ENCODE measurements around the gene ANKRD55.
"Not testable (repeated sequence)": the region's sequence is repeated elsewhere in the genome, so short reads cannot be mapped to it uniquely, and the experiment has no call there.

The ANKRD55 gene

GRCh38 chr5:56251918-56252553 lies 18.9 kb upstream of the ANKRD55 start:
- DNase-seq, result no peak

- DNase-seq, result no peak
Observed at GRCh38 chr5:56251440-56251839, 18.3 kb upstream of the ANKRD55 start.

GRCh38 chr5:56250011-56250410 lies 16.9 kb upstream of the ANKRD55 start:
- DNase-seq, result no peak

- not testable (repeated sequence) for DNase-seq
Observed at GRCh38 chr5:56249085-56249484, 16.0 kb upstream of the ANKRD55 start.

- no peak for DNase-seq
Observed at GRCh38 chr5:56247592-56247991, 14.5 kb upstream of the ANKRD55 start.

- DNase-seq, result no peak
Observed at GRCh38 chr5:56246769-56247168, 13.6 kb upstream of the ANKRD55 start.

- no peak for DNase-seq
Observed at GRCh38 chr5:56245481-56245880, 12.4 kb upstream of the ANKRD55 start.

GRCh38 chr5:56244627-56245026 lies 11.5 kb upstream of the ANKRD55 start:
- no peak for DNase-seq

- DNase-seq, result not testable (repeated sequence)
Observed at GRCh38 chr5:56242271-56242670, 9.1 kb upstream of the ANKRD55 start.

- no peak for DNase-seq
Observed at GRCh38 chr5:56232538-56232937, 592 bp downstream of the ANKRD55 start.

- no peak for DNase-seq
Observed at GRCh38 chr5:56230576-56230975, 2.6 kb downstream of the ANKRD55 start.

GRCh38 chr5:56229111-56229510 lies 4.0 kb downstream of the ANKRD55 start:
- DNase-seq, result no peak

- no peak for DNase-seq
Observed at GRCh38 chr5:56228631-56229030, 4.5 kb downstream of the ANKRD55 start.

- DNase-seq, result no peak
Observed at GRCh38 chr5:56227691-56228090, 5.4 kb downstream of the ANKRD55 start.

- DNase-seq, result not testable (repeated sequence)
Observed at GRCh38 chr5:56223298-56223697, 9.8 kb downstream of the ANKRD55 start.

GRCh38 chr5:56221601-56222000 lies 11.5 kb downstream of the ANKRD55 start:
- DNase-seq, result not testable (repeated sequence)

GRCh38 chr5:56215019-56215830 lies 17.9 kb downstream of the ANKRD55 start:
- no peak for DNase-seq

GRCh38 chr5:56213886-56214535 lies 19.1 kb downstream of the ANKRD55 start:
- DNase-seq, result not testable (repeated sequence)

- DNase-seq, result no peak
Observed at GRCh38 chr5:56212130-56212879, 20.8 kb downstream of the ANKRD55 start.

- no peak for DNase-seq
Observed at GRCh38 chr5:56211298-56211865, 21.7 kb downstream of the ANKRD55 start.

GRCh38 chr5:56208681-56209080 lies 24.4 kb downstream of the ANKRD55 start:
- DNase-seq, result no peak

- DNase-seq, result no peak
Observed at GRCh38 chr5:56207537-56207936, 25.6 kb downstream of the ANKRD55 start.

All from NCI-H2081 treated with DMSO at 0.1 percent for 48 hours (cell line).